Breast epithelium (tissue), 4 donors: ENCODE data around the gene LRRC45. TPM values are rescaled to one million over a fixed set of nuclear protein-coding genes. Genes with fewer than 3 reads are reported as not detected.

Experiments used
- DNase-seq, 2 donors: peaks; one replicate each; pipeline ENCODE4 v3.0.0-alpha.2; 2019; ENCODE audit warnings: low spot score in 2 of 2
- H3K27ac ChIP-seq, 2 donors: fragments of 200-600 bp; sonication (generic) in 1 of 2; one replicate each; pipeline ENCODE4 v1.5.1; 2016 to 2019; ENCODE audit warnings: mild to moderate bottlenecking in 1 of 2
- H3K27me3 ChIP-seq, 2 donors: fragments of 200-600 bp; sonication (generic) in 1 of 2; one replicate each; pipeline versions ENCODE4 v1.5.1 to v1.6.0; 2017 to 2019; ENCODE audit warnings: control low read depth in 1 of 2, mild to moderate bottlenecking in 1 of 2
- H3K36me3 ChIP-seq: fragments of 200-600 bp; one replicate; pipeline ENCODE4 v1.5.1; 2019
- H3K4me1 ChIP-seq, 2 donors: fragments of 200-600 bp; sonication (generic); one replicate each; pipeline ENCODE4 v1.5.1; 2016 to 2019; ENCODE audit warnings: control low read depth in 1 of 2
- H3K4me3 ChIP-seq, 3 donors: fragments of 200-600 bp; sonication (generic); 1 replicate in 2 of 3; 2 replicates in 1 of 3; pipeline ENCODE4 v1.5.1; 2016 to 2019; ENCODE audit warnings: mild to moderate bottlenecking in 3 of 3, moderate library complexity in 2 of 3
- H3K9me3 ChIP-seq, 2 donors: fragments of 200-600 bp; sonication (generic) in 1 of 2; one replicate each; pipeline ENCODE4 v1.5.1; 2016 to 2019; ENCODE audit warnings: control low read depth in 1 of 2
- CTCF ChIP-seq, 3 donors: fragments of 450-650 bp; IDR thresholded peaks; one replicate each; pipeline ENCODE4 v1.5.1; 2016 to 2017; ENCODE audit warnings: antibody characterized with exemption in 3 of 3, mild to moderate bottlenecking in 3 of 3, moderate library complexity in 3 of 3
- POLR2A ChIP-seq: fragments of 450-650 bp; IDR thresholded peaks from one replicate; pipeline ENCODE4 v1.6.1; 2016; ENCODE audit warnings: antibody characterized with exemption, mild to moderate bottlenecking, moderate library complexity
- POLR2AphosphoS5 ChIP-seq, 3 donors: sonication (generic); formaldehyde crosslinking; IDR thresholded peaks; one replicate each; pipeline ENCODE4 v1.6.1; 2017; ENCODE audit warnings: antibody characterized with exemption in 3 of 3
- intact Hi-C: fragments of 100-400 bp; cut with DNase I; formaldehyde crosslinking; loops from one replicate; pipeline ENCODE4 v1.15.1; 2023; ENCODE audit warnings: low total_unique reads
- total RNA-seq, 3 donors: library from RNA; depleted of rRNA; stranded (reverse); fragments of >200 nt; gene quantifications; one replicate each; pipeline ENCODE4 v1.1.0, GENCODE V29; 2016

LRRC45 gene
- total RNA-seq, 3 donors from 2014 or later: 8.0 to 18.7 (median 14.7) TPM

DNA sequence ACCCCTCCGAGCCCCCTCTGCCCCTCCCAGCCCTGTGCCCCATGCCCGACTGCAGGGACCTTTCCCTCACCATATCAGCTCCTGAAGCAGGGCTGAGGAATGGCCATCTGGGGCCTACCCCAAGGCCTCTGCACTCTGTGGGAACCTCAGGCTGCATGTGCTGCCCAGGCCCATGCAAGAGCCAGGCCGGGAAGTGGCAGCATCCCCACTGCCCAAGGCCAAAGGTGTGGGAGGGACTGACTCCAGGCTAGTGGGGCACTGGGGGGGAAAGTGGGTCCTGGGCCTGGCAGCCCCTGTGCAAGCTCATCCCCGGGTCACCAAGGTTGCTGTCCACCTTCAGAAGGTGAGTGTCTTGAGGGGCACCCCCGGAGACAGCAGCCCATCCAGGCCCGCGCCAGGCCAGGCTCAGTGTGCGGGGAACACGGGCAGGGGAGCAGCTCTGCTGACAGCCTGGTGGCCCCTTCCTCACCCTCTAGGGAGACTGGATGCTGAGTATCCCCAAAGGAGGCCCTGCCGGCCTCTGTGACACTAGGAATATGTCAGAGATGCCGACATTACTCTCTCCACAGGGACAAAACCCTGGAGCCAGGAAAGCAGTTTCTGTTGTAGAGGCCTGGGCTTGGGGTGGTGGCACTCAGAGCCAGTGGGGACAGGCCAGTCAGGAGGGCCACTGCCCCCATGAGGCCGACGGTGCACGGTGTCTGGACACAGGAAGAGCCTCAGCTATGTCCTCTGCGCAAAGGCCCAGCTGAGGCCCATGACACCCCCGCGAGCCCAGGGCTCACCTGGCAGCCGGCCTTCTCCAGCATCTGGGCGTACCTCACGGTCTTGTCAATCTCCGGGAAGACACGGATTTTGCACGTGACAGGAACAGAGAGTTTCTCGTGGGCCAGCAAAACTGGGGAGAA, 39.2 kb downstream of the LRRC45 start:
- DNase-seq: no peak
- Histone ChIP-seq H3K9me3 (no peaks in the 10 kb centered on the region), H3K4me1 (peaks cover 0 to 11% of the 10 kb centered on the region in 2 donors), H3K27ac (no peak overlapping the region), H3K4me3 (no peak overlapping the region), H3K36me3 (peaks cover 5% of the 10 kb centered on the region), H3K27me3 (no peaks in the 10 kb centered on the region)
- TF ChIP-seq POLR2A: no peak
- TF ChIP-seq CTCF (IDR thresholded peaks at IDR 0.05): no peak
- no peak for TF ChIP-seq POLR2AphosphoS5 (IDR thresholded peaks at IDR 0.05)
- intact Hi-C loops: no loop called here

DNA sequence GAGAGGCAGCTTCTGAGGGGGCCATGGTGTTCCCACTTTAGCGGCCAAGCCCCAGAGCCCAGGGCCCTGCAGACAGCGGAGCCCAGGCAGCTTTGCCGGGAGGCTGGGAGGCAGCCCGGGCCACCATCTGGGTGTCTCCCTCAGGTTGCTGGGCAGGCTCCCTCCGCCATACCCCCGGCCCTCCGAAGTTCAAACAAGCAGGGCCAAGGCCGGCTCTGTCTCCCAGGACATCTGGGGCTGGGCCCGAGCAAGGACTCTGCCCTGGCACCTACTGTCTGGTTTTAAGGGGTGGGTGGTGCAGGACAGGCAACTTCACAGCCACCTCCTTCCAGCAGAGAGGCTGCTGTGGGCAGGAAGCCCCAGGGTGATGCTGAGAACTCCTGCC, 39.9 kb downstream of the LRRC45 start:
- TF ChIP-seq CTCF (IDR thresholded peaks at IDR 0.05) (no peak), POLR2A (no peak), POLR2AphosphoS5 (IDR thresholded peaks at IDR 0.05) (no peak)
- Histone ChIP-seq H3K27me3 (no peaks in the 10 kb centered on the region), H3K4me3 (no peak overlapping the region), H3K36me3 (peaks cover 5% of the 10 kb centered on the region), H3K4me1 (peaks cover 0 to 11% of the 10 kb centered on the region in 2 donors), H3K27ac (no peak overlapping the region), H3K9me3 (no peaks in the 10 kb centered on the region)
- intact Hi-C loops: no loop called here
- no peak for DNase-seq

- DNase-seq: no peak
- H3K27ac ChIP-seq: peak overlapping the region in 1 of 2 donors; percentile 97
- no peaks in the 10 kb centered on the region for H3K9me3 ChIP-seq
- TF ChIP-seq POLR2A: no peak
- no peak for TF ChIP-seq POLR2AphosphoS5 (IDR thresholded peaks at IDR 0.05)
- TF ChIP-seq CTCF (IDR thresholded peaks at IDR 0.05): no peak
- H3K4me1 ChIP-seq: peaks cover 0 to 11% of the 10 kb centered on the region in 2 donors
- intact Hi-C loops: no loop called here
- H3K27me3 ChIP-seq: no peaks in the 10 kb centered on the region
- H3K4me3 ChIP-seq: peak overlapping the region in 1 of 3 donors; percentile 96
- H3K36me3 ChIP-seq: peaks cover 5% of the 10 kb centered on the region
These were observed 40.6 kb downstream of the LRRC45 start for GRCh38 chr17:82063424-82064415.

DNA sequence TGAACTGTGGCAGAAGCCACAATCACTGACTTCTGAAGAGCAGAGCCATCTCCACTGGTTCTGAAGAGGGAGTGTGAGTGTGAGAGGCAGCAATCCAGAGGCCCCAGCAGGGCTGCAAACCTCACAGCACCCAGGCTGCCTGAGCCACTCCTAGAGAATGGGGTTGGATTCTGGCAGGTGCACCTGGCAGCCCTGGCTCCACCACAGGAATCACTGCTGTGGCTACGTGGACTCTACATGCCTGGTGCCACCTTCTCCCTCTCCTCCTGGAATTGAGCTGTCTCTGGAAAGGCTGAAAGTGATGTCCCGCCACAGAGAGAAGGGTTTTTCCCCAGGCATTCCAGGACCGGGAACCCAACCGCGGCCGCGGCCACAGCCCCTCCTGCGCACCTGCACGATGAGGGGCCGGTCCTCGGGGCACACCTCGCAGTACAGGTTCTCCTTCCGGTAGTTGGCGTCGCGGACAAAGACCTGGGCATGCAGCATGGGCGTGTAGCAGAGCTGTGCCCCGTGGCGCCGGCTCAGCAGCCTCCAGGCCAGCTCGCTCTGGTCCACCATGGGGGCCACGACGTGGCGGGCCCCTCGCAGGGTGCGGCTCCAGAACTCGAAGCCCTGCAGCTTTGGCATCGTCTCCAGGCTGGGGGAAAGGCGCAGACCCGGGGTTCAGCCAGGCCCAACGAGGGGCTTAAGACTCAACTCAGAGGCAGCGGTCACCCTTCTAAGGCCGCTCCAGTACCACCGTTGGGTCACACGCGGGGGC, 41.5 kb downstream of the LRRC45 start:
- intact Hi-C loops: no loop called here
- no peak for DNase-seq
- H3K27ac ChIP-seq: peak overlapping the region; percentile 73 to 97

More for the DNA sequence above, 41.5 kb downstream of the LRRC45 start:
- Histone ChIP-seq H3K36me3 (peaks cover 5% of the 10 kb centered on the region), H3K4me3 (peak overlapping the region; percentile 87 to 96 (median 90)), H3K27me3 (no peaks in the 10 kb centered on the region), H3K4me1 (peaks cover 0 to 11% of the 10 kb centered on the region in 2 donors), H3K9me3 (no peaks in the 10 kb centered on the region)
- TF ChIP-seq POLR2AphosphoS5 (IDR thresholded peaks at IDR 0.05) (no peak), POLR2A (no peak), CTCF (IDR thresholded peaks at IDR 0.05) (no peak)
